Astrocyte (in vitro differentiated cells and primary cell): ENCODE data around the gene APRT. TPM values are rescaled to one million over a fixed set of nuclear protein-coding genes. Genes with fewer than 3 reads are reported as not detected.

Experiments used
- DNase-seq: peaks from one replicate; pipeline ENCODE4 v3.0.0-alpha.2; 2010; ENCODE audit warnings: low read depth
- FAIRE-seq: peaks from 2 replicates; lab custom pipeline; 2011; peaks lifted over from hg19 to GRCh38; lab: Jason Lieb, UNC
- H2AFZ ChIP-seq: 2 replicates; pipeline ENCODE4 v1.6.0; 2012; ENCODE audit warnings: low read depth, low read length, inconsistent platforms
- H3K27ac ChIP-seq: 2 replicates; pipeline ENCODE4 v1.5.1; 2011; ENCODE audit warnings: low read depth, low read length, inconsistent platforms
- H3K27me3 ChIP-seq: 2 replicates; pipeline ENCODE4 v1.6.0; 2011; ENCODE audit warnings: low read length, inconsistent platforms; ENCODE audit not compliant: insufficient read depth
- H3K36me3 ChIP-seq: 2 replicates; pipeline ENCODE4 v1.5.1; 2011; ENCODE audit warnings: low read length, inconsistent platforms; ENCODE audit not compliant: insufficient read depth
- H3K4me1 ChIP-seq: 2 replicates; pipeline ENCODE4 v1.5.1; 2011; ENCODE audit warnings: low read length, inconsistent platforms; ENCODE audit not compliant: insufficient read depth
- H3K4me2 ChIP-seq: 2 replicates; pipeline ENCODE4 v1.6.0; 2012; ENCODE audit warnings: low read length, inconsistent platforms
- H3K4me3 ChIP-seq: 2 replicates; pipeline ENCODE4 v1.5.1; 2011; ENCODE audit warnings: low read depth, mild to moderate bottlenecking, low read length, inconsistent platforms; ENCODE audit not compliant: insufficient read depth
- H3K79me2 ChIP-seq: 2 replicates; pipeline ENCODE4 v1.6.0; 2012; ENCODE audit warnings: mild to moderate bottlenecking, low read length, inconsistent platforms; ENCODE audit not compliant: insufficient read depth
- H3K9ac ChIP-seq: 2 replicates; pipeline ENCODE4 v1.6.0; 2012; ENCODE audit warnings: mild to moderate bottlenecking, low read length, inconsistent platforms
- H3K9me3 ChIP-seq: 2 replicates; pipeline ENCODE4 v1.5.1; 2012; ENCODE audit warnings: low read depth, mild to moderate bottlenecking, low read length, inconsistent platforms; ENCODE audit not compliant: insufficient read depth
- H4K20me1 ChIP-seq: 2 replicates; pipeline ENCODE4 v1.6.0; 2012; ENCODE audit warnings: low read length, inconsistent platforms; ENCODE audit not compliant: insufficient read depth
- H3K27ac Mint-ChIP-seq: one replicate; pipeline ENCODE4 v1.8.0; 2021; ENCODE audit warnings: mild to moderate bottlenecking, mixed read lengths; ENCODE audit not compliant: unreplicated experiment
- H3K27me3 Mint-ChIP-seq: one replicate; pipeline ENCODE4 v1.8.0; 2021; ENCODE audit warnings: low read depth, mixed read lengths; ENCODE audit not compliant: unreplicated experiment
- H3K36me3 Mint-ChIP-seq: one replicate; pipeline ENCODE4 v1.8.0; 2021; ENCODE audit warnings: low read depth, mixed read lengths; ENCODE audit not compliant: unreplicated experiment
- H3K4me1 Mint-ChIP-seq: one replicate; pipeline ENCODE4 v1.8.0; 2021; ENCODE audit warnings: low read depth, mixed read lengths; ENCODE audit not compliant: unreplicated experiment
- H3K4me3 Mint-ChIP-seq: one replicate; pipeline ENCODE4 v1.8.0; 2021; ENCODE audit warnings: mild to moderate bottlenecking, moderate library complexity, mixed read lengths; ENCODE audit not compliant: unreplicated experiment
- H3K9me3 Mint-ChIP-seq: one replicate; pipeline ENCODE4 v1.8.0; 2021; ENCODE audit warnings: mild to moderate bottlenecking, mixed read lengths; ENCODE audit not compliant: unreplicated experiment
- EZH2 ChIP-seq: IDR thresholded peaks from 2 replicates; pipeline ENCODE4 v1.6.1; 2012; ENCODE audit warnings: mild to moderate bottlenecking, low read length, inconsistent platforms; ENCODE audit not compliant: insufficient read depth
- total RNA-seq: library from RNA; stranded (reverse); gene quantifications from 2 replicates; pipeline ENCODE4 v1.2.1, GENCODE V29; 2021
- TF ChIP-seq, protein P1 (sequence below): IDR thresholded peaks from 2 replicates; pipeline ENCODE4 v1.5.1; 2011; ENCODE audit warnings: low read depth, mild to moderate bottlenecking, inconsistent platforms, low read length, moderate library complexity; ENCODE audit not compliant: insufficient read depth

APRT gene
- total RNA-seq, 1 donor from 2014 or later = 132 TPM

DNA sequence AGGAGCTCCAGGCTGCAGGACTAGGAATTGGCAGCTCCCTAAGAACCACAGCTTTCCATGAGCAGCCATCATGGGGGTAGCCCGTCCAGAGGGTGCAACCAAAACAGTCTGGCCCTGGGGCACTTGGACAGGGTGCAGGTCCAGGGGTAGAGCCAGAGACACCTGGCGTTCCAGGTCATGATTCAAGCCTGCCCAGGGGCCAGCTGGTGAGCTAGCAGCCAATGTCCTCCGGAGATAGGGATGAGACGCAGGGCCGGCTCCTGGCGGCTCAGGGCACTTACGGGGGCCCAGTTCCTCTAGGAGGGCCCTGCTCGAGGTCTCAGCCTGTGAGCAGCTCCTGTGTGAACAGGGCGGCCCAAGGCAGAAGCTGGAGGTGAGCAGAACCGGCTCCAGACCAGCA lies 48.8 kb downstream of the APRT start:
- Mint-ChIP-seq H3K4me3 (no peak overlapping the region), H3K36me3 (peaks cover 7% of the 10 kb centered on the region), H3K27me3 (no peaks in the 10 kb centered on the region), H3K9me3 (no peaks in the 10 kb centered on the region), H3K4me1 (peaks cover 56% of the 10 kb centered on the region), H3K27ac (no peak overlapping the region)
- Histone ChIP-seq H3K27ac (no peak overlapping the region), H3K4me1 (peaks cover 46% of the 10 kb centered on the region), H3K27me3 (no peaks in the 10 kb centered on the region), H4K20me1 (peaks cover 100% of the 10 kb centered on the region), H3K9me3 (no peaks in the 10 kb centered on the region), H3K36me3 (no peaks in the 10 kb centered on the region), H3K4me3 (no peak overlapping the region), H3K9ac (no peak overlapping the region), H3K79me2 (peaks cover 100% of the 10 kb centered on the region), H2AFZ (no peak overlapping the region), H3K4me2 (no peak overlapping the region)
- TF ChIP-seq, protein P1, sequence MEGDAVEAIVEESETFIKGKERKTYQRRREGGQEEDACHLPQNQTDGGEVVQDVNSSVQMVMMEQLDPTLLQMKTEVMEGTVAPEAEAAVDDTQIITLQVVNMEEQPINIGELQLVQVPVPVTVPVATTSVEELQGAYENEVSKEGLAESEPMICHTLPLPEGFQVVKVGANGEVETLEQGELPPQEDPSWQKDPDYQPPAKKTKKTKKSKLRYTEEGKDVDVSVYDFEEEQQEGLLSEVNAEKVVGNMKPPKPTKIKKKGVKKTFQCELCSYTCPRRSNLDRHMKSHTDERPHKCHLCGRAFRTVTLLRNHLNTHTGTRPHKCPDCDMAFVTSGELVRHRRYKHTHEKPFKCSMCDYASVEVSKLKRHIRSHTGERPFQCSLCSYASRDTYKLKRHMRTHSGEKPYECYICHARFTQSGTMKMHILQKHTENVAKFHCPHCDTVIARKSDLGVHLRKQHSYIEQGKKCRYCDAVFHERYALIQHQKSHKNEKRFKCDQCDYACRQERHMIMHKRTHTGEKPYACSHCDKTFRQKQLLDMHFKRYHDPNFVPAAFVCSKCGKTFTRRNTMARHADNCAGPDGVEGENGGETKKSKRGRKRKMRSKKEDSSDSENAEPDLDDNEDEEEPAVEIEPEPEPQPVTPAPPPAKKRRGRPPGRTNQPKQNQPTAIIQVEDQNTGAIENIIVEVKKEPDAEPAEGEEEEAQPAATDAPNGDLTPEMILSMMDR = no peak
- no peak for TF ChIP-seq EZH2
- FAIRE-seq (no peak), DNase-seq (no peak)

DNA sequence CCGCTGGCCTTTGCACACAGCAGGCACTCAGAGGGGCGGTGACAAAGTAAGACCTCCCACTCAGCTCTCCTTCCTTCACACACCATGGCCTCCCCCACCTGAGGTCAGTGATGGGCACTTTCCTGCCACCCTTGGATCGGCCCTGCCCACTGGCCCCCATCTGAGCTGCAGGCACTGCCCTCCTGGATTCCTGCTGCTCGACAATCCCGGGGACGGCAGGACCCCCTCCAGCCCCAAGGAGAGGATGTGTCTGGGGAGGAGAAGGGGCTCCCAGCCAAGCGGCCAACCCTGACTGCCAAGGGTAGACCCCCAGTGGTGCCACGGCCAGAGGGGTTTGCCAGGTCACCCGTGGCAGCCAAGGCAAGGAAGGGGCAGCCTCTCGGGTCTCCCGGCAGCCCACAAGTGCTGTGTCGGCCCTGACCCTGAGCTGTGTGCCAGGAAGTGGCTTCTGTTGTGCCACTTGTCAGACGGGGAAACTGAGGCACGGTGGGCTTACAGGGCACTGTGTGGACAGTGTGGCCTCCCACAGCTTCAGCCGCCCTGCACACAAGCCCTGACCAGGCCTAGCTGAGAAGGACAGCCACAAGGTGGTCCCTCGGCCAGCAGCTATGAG lies 49.4 kb downstream of the APRT start:
- H3K4me1 Mint-ChIP-seq = peaks cover 50% of the 10 kb centered on the region
- no peak overlapping the region for H3K4me3 ChIP-seq
- no peak for TF ChIP-seq EZH2
- TF ChIP-seq, protein P1 = no peak
- H2AFZ ChIP-seq = no peak overlapping the region
- peaks cover 100% of the 10 kb centered on the region for H4K20me1 ChIP-seq
- H3K27ac ChIP-seq = no peak overlapping the region
- no peaks in the 10 kb centered on the region for H3K9me3 ChIP-seq
- H3K27me3 ChIP-seq = no peaks in the 10 kb centered on the region
- H3K79me2 ChIP-seq = peaks cover 100% of the 10 kb centered on the region
- no peak overlapping the region for H3K4me2 ChIP-seq
- FAIRE-seq = no peak
- no peak overlapping the region for H3K4me3 Mint-ChIP-seq
- H3K36me3 ChIP-seq = no peaks in the 10 kb centered on the region
- no peak overlapping the region for H3K27ac Mint-ChIP-seq
- no peak overlapping the region for H3K9ac ChIP-seq
- H3K36me3 Mint-ChIP-seq = peaks cover 6% of the 10 kb centered on the region
- H3K4me1 ChIP-seq = peaks cover 41% of the 10 kb centered on the region
- H3K9me3 Mint-ChIP-seq = no peaks in the 10 kb centered on the region
- DNase-seq = no peak
- no peaks in the 10 kb centered on the region for H3K27me3 Mint-ChIP-seq

DNA sequence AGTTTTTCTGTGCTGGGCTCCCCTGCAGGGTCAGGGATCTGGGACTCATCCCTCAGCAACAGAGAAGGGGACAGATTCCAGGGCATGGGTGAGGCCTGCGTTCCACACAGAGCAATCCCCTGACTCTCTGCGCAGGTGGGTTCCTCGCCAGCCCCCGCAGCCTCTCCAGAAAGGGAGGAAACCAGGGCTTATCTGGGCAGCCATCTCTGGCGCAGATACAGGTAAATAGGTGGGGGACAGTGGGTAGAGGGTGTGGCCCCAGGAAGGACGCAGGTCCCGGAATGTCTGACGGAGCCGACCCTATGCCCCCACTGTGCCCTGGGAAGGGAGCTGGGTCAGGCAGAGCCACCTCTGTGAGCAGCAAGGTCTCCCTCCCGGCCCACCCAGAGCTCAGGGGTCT lies 49.9 kb downstream of the APRT start:
- no peak for TF ChIP-seq EZH2
- TF ChIP-seq, protein P1 = no peak
- peaks cover 45% of the 10 kb centered on the region for H3K4me1 Mint-ChIP-seq

More for the DNA sequence above, 49.9 kb downstream of the APRT start:
- Histone ChIP-seq H3K4me1 (peaks cover 36% of the 10 kb centered on the region), H3K27ac (no peak overlapping the region), H4K20me1 (peaks cover 100% of the 10 kb centered on the region), H3K36me3 (no peaks in the 10 kb centered on the region), H3K79me2 (peaks cover 100% of the 10 kb centered on the region), H3K27me3 (no peaks in the 10 kb centered on the region), H3K9me3 (no peaks in the 10 kb centered on the region), H3K9ac (no peak overlapping the region), H2AFZ (no peak overlapping the region), H3K4me2 (no peak overlapping the region), H3K4me3 (no peak overlapping the region)
- Mint-ChIP-seq H3K27ac (no peak overlapping the region), H3K4me3 (no peak overlapping the region), H3K9me3 (no peaks in the 10 kb centered on the region), H3K27me3 (no peaks in the 10 kb centered on the region), H3K36me3 (peaks cover 5% of the 10 kb centered on the region)
- DNase-seq (no peak), FAIRE-seq (no peak)
